ENCODE measurements around the gene CALHM3.

Gene CALHM3

DNA sequence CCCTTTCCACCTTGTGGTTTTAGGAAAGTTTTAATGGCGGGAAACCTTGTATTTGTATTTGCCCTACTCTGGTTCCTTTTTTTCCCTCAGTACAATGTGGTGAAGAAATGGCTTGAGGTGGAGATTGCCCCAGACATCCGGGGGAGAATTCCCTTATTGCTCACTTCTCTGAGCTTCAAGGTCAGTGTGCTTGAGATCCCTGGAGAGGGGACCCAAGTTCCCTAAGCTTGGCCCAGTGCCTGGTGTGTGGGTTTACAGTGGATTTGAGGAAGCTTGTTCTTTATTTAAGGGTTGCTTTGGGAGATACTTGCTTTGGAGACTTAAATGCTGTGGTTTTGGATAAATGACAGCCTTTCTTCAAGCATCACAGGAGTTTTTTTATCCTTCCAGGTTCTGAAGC is 45.2 kb downstream of the CALHM3 start:
- no peak overlapping the region for H3K4me3 ChIP-seq (ENCODE audit: low read depth, low read length)
- TF ChIP-seq, protein P1, sequence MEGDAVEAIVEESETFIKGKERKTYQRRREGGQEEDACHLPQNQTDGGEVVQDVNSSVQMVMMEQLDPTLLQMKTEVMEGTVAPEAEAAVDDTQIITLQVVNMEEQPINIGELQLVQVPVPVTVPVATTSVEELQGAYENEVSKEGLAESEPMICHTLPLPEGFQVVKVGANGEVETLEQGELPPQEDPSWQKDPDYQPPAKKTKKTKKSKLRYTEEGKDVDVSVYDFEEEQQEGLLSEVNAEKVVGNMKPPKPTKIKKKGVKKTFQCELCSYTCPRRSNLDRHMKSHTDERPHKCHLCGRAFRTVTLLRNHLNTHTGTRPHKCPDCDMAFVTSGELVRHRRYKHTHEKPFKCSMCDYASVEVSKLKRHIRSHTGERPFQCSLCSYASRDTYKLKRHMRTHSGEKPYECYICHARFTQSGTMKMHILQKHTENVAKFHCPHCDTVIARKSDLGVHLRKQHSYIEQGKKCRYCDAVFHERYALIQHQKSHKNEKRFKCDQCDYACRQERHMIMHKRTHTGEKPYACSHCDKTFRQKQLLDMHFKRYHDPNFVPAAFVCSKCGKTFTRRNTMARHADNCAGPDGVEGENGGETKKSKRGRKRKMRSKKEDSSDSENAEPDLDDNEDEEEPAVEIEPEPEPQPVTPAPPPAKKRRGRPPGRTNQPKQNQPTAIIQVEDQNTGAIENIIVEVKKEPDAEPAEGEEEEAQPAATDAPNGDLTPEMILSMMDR (IDR thresholded peaks at IDR 0.05; ENCODE audit: low read depth, low read length, missing control alignments), result no peak
- DNase-seq (ENCODE audit: low read depth), result no peak

DNA sequence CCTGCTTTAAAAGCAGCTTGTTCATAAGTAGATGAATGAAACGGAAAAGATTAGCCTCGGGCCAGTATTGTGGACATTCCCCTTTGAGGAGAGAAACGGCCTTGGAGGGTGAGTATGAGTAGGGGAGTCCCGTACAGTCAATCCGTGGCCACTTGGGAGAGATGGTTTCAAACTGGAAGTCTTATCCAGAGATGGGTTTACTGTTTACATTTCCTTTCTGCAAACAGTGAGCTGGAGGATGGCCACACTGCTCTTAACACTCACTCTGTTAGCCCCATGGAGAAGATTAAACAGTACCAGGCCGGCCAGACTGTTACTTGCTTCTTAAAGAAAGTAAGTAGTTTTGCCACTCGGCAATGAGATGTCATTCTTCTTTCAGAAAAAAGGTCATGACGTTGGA is 47.1 kb downstream of the CALHM3 start:
- TF ChIP-seq, protein P1 (IDR thresholded peaks at IDR 0.05; ENCODE audit: low read depth, low read length, missing control alignments), result no peak
- H3K4me3 ChIP-seq (ENCODE audit: low read depth, low read length), result no peak overlapping the region
- DNase-seq (ENCODE audit: low read depth), result no peak

DNA sequence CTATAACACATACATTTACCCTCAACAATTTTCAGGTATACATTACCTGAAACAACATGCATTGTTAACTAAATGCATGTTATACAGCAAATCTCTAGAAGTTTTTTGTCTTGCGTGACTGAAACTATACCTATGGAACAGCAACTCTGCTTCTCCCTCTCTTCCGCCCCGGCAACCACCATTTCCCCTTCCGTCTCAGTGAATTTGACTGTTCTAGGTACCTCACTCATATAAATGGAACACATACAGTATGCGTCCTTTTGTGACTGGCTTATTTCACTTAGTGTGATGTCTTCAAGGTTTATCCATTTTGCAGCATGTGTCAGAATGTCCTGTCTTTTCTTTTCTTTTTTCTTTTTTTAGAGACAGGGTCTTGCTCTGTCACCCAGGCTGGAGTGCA is 49.4 kb downstream of the CALHM3 start:
- DNase-seq (ENCODE audit: low read depth), result no peak
- no peak overlapping the region for H3K4me3 ChIP-seq (ENCODE audit: low read depth, low read length)
- TF ChIP-seq, protein P1 (IDR thresholded peaks at IDR 0.05; ENCODE audit: low read depth, low read length, missing control alignments), result no peak

DNA sequence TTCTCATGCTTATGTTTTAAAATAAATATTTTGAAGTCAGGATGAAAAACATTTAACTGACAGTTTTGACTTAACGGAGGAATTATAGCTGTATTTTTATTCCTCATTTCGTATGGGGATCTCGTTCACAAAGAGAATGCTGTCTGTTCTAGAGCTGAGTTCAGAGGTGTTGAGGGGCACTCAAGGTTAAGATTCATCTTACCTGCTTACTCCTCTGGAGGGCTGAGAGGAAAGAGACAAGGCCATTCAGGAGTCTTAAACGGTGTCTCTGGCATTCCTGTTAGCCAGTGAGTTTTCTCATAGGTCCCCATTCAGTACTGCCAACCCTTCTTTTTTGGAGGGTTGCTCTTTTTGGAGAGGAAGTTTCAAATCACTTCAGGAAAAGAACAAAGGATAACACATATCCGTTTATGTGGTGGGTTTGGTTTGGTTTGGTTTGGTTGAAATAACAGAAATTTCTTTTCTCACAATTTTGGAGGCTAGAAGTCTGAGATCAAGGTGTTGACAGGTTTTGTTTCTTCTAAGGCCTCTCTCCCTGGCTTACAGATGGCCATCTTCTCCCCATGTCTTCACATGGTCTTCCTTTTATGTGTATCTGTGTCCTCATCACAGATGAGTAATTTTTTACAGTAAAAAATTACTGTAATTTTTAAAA is 49.9 kb downstream of the CALHM3 start:
- no peak overlapping the region for H3K4me3 ChIP-seq (ENCODE audit: low read depth, low read length)
- TF ChIP-seq, protein P1 (IDR thresholded peaks at IDR 0.05; ENCODE audit: low read depth, low read length, missing control alignments), result no peak
- DNase-seq (ENCODE audit: low read depth), result no peak

DNA sequence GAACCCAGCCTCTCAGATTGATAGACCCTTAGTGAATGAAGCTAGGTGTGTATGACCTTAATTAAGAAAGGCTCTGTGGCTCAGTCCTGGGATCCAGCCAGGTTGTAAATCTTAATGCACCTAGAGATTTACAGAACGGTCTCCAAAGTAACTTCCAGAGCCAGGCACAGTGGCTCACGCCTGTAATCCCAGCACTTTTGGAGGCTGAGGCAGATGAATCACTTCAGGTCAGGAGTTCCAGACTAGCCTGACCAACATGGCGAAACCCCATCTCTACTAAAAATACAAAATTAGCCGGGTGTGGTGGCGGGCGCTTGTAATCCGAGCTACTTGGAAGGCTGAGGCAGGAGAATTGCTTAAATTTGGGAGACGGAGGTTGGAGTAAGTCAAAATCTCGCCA is 51.2 kb downstream of the CALHM3 start:
- TF ChIP-seq, protein P1 (IDR thresholded peaks at IDR 0.05; ENCODE audit: low read depth, low read length, missing control alignments), result no peak
- no peak overlapping the region for H3K4me3 ChIP-seq (ENCODE audit: low read depth, low read length)
- no peak for DNase-seq (ENCODE audit: low read depth)

DNA sequence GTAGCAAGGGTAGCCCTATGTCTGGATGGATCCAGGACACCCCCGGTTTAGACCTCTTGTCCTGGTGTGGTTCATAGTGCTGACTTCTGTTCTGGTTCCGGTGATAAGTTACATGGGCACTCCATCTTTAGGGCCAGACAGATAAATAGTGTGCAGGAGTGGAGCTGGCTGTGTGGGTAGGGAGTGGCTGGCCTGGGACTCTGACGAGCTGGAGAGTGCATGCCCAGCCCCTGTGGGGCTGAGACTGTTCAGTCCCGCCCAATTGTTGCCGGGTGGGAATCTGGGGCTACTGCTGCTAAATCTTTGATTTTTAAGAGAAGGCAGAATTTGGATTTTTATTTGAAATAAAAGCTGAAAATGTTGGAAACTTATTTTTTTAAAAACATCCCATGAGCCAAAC is 55.3 kb downstream of the CALHM3 start:
- H3K4me3 ChIP-seq (ENCODE audit: low read depth, low read length), result no peak overlapping the region
- TF ChIP-seq, protein P1 (IDR thresholded peaks at IDR 0.05; ENCODE audit: low read depth, low read length, missing control alignments), result no peak
- DNase-seq (ENCODE audit: low read depth), result no peak
